ENCODE results near the gene LEUTX. TPM values are rescaled to one million over a fixed set of nuclear protein-coding genes. Genes with fewer than 3 reads are reported as not detected.

LEUTX gene
- total RNA-seq, 1 experiment from 2014 or later: not detected

DNA sequence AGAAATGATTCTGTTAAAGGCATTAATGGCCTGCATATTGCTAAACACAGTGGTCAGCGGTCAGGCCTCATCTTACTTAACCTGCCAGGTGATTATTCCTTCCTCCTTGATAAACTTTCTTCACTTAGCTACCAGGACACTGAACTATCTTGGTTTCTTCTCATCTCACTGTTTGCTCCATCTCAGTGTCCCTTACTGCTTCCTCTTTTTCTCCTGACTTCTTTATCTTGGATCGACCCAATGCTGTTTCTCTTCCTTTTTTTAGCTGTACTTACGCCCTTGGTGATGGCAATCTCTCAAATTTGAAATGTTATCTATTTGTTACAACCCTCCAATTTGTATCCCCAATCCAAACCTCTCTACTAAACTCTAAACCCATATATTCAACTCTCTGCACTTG is 33.0 kb upstream of the LEUTX start:
- Histone ChIP-seq H3K23ac (ENCODE audit: insufficient read length, low read depth, low read length) (no peak overlapping the region), H3K27ac (ENCODE audit: insufficient read length, low read depth, low read length) (no peak overlapping the region), H2BK5ac (ENCODE audit: insufficient read length, low read length) (no peak overlapping the region), H4K5ac (ENCODE audit: insufficient read length, low read depth, low read length) (no peak overlapping the region), H3K56ac (ENCODE audit: insufficient read length, low read depth, low read length) (no peak overlapping the region), H2BK20ac (ENCODE audit: low read depth, low read length, poor library complexity, severe bottlenecking) (no peak overlapping the region), H4K8ac (replicated peaks; ENCODE audit: insufficient read length, low read depth, low read length) (no peak overlapping the region), H3K27me3 (ENCODE audit: insufficient read depth, low read length) (no peaks in the 10 kb centered on the region), H3K79me1 (ENCODE audit: insufficient read depth, low read depth, low read length, poor library complexity, severe bottlenecking) (no peaks in the 10 kb centered on the region), H2BK15ac (ENCODE audit: low read depth, low read length) (no peak overlapping the region), H3K23me2 (ENCODE audit: insufficient read length, low read depth, low read length, poor library complexity, severe bottlenecking) (no peaks in the 10 kb centered on the region), H3K4ac (ENCODE audit: low read depth, low read length) (no peak overlapping the region), H4K91ac (ENCODE audit: insufficient read length, low read depth, low read length) (no peak overlapping the region), H3T11ph (ENCODE audit: low read length) (no peak overlapping the region), H2BK12ac (ENCODE audit: insufficient read length, low read depth, low read length) (no peak overlapping the region), H3K9me3 (ENCODE audit: control insufficient read depth, low read depth, low read length) (no peaks in the 10 kb centered on the region), H3K4me1 (ENCODE audit: insufficient read depth, low read length) (no peaks in the 10 kb centered on the region), H3K14ac (ENCODE audit: insufficient read depth, low read length) (no peak overlapping the region), H3K4me2 (ENCODE audit: insufficient read depth, insufficient read length, low read length) (no peak overlapping the region), H2AFZ (ENCODE audit: low read length) (no peak overlapping the region), H2AK5ac (ENCODE audit: insufficient read length, low read length) (no peak overlapping the region), H3K79me2 (ENCODE audit: insufficient read depth, low read length) (no peaks in the 10 kb centered on the region), H3K9ac (ENCODE audit: extremely low read depth, insufficient read length, low read length) (no peak overlapping the region), H4K20me1 (ENCODE audit: control insufficient read depth, insufficient read depth, insufficient read length) (no peaks in the 10 kb centered on the region), H3K18ac (ENCODE audit: insufficient read length, low read depth, low read length) (no peak overlapping the region), H2BK120ac (ENCODE audit: low read depth, low read length, poor library complexity, severe bottlenecking) (no peak overlapping the region)
- no peaks in the 10 kb centered on the region for H3K36me3 Mint-ChIP-seq (ENCODE audit: insufficient read depth in 1 of 3, low read depth in 3 of 3)
- no peak overlapping the region for H3K27ac Mint-ChIP-seq
- TF ChIP-seq, protein P1, sequence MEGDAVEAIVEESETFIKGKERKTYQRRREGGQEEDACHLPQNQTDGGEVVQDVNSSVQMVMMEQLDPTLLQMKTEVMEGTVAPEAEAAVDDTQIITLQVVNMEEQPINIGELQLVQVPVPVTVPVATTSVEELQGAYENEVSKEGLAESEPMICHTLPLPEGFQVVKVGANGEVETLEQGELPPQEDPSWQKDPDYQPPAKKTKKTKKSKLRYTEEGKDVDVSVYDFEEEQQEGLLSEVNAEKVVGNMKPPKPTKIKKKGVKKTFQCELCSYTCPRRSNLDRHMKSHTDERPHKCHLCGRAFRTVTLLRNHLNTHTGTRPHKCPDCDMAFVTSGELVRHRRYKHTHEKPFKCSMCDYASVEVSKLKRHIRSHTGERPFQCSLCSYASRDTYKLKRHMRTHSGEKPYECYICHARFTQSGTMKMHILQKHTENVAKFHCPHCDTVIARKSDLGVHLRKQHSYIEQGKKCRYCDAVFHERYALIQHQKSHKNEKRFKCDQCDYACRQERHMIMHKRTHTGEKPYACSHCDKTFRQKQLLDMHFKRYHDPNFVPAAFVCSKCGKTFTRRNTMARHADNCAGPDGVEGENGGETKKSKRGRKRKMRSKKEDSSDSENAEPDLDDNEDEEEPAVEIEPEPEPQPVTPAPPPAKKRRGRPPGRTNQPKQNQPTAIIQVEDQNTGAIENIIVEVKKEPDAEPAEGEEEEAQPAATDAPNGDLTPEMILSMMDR (conservative IDR thresholded peaks at IDR 0.05): no peak
- peaks cover 13% of the 10 kb centered on the region; the same call in 1 of the 2 replicates for H3K27me3 Mint-ChIP-seq (ENCODE audit: low read depth)
- H3K4me3 Mint-ChIP-seq: no peak overlapping the region
- DNase-seq: no peak
- H3K9me3 Mint-ChIP-seq: no peaks in the 10 kb centered on the region
- no CpG with 5 or more reads among the region's 3 CpGs for WGBS (ENCODE audit: extremely low coverage, insufficient read length, low lambda C conversion rate)
- H3K4me1 Mint-ChIP-seq: no peaks in the 10 kb centered on the region; a peak in 1 of 4 replicates

Measured in H9 (cell line).